Neuronal stem cell (in vitro differentiated cells): ENCODE results near the gene DNAH8.

Experiments
- DNase-seq: peaks from one replicate; pipeline ENCODE4 v3.0.0-alpha.2; 2013; ENCODE audit warnings: low spot score
- H2AFZ ChIP-seq: one replicate; pipeline ENCODE4 v1.6.1; 2013; ENCODE audit warnings: mild to moderate bottlenecking, low read length, inconsistent platforms
- H2AK5ac ChIP-seq: 2 replicates; pipeline ENCODE4 v1.6.1; 2013; ENCODE audit warnings: low read depth, mild to moderate bottlenecking, inconsistent platforms, low read length, moderate library complexity, mixed read lengths
- H2BK120ac ChIP-seq: 2 replicates; pipeline ENCODE4 v1.6.1; 2013; ENCODE audit warnings: low read depth, mild to moderate bottlenecking, inconsistent platforms, low read length, moderate library complexity, mixed read lengths
- H2BK12ac ChIP-seq: one replicate; pipeline ENCODE4 v1.6.1; 2013; ENCODE audit warnings: low read length, inconsistent platforms
- H2BK15ac ChIP-seq: 2 replicates; pipeline ENCODE4 v1.6.1; 2013; ENCODE audit warnings: mild to moderate bottlenecking, low read length, inconsistent platforms, mixed read lengths
- H2BK5ac ChIP-seq: one replicate; pipeline ENCODE4 v1.6.1; 2013; ENCODE audit warnings: inconsistent platforms, mild to moderate bottlenecking, low read length, moderate library complexity
- H3K14ac ChIP-seq: one replicate; pipeline ENCODE4 v1.6.1; 2013; ENCODE audit warnings: low read length, inconsistent platforms
- H3K18ac ChIP-seq: 2 replicates; pipeline ENCODE4 v1.6.1; 2013; ENCODE audit warnings: low read length, inconsistent platforms
- H3K23ac ChIP-seq: 2 replicates; pipeline ENCODE4 v1.6.1; 2013; ENCODE audit warnings: low read depth, mild to moderate bottlenecking, mixed read lengths, low read length, inconsistent platforms; ENCODE audit not compliant: poor library complexity
- H3K27ac ChIP-seq: replicated peaks from 3 replicates; pipeline ENCODE4 v1.5.1; 2013; ENCODE audit warnings: low read length, inconsistent platforms
- H3K27me3 ChIP-seq, 3 experiments: 2 replicates each; pipeline ENCODE4 v1.6.1; 2013; ENCODE audit warnings: low read length in 3 of 3, mild to moderate bottlenecking in 2 of 3, inconsistent platforms in 1 of 3, low read depth in 1 of 3, mixed read lengths in 1 of 3, moderate library complexity in 1 of 3; ENCODE audit not compliant: control insufficient read depth in 3 of 3, insufficient read depth in 3 of 3
- H3K36me3 ChIP-seq, 2 donors: replicated peaks in 1 of 2; 2 replicates each; pipeline ENCODE4 v1.6.1; 2013; ENCODE audit warnings: low read length in 2 of 2; ENCODE audit not compliant: control insufficient read depth in 2 of 2, insufficient read depth in 2 of 2
- H3K4ac ChIP-seq: 2 replicates; pipeline ENCODE4 v1.6.1; 2013; ENCODE audit warnings: inconsistent platforms, mild to moderate bottlenecking, low read length, moderate library complexity
- H3K4me1 ChIP-seq, 2 donors: 1 replicate in 1 of 2; 2 replicates in 1 of 2; pipeline ENCODE4 v1.6.1; 2013; ENCODE audit warnings: low read length in 2 of 2, low read depth in 1 of 2; ENCODE audit not compliant: control insufficient read depth in 2 of 2, insufficient read depth in 1 of 2
- H3K4me2 ChIP-seq: one replicate; pipeline ENCODE4 v1.6.1; 2013; ENCODE audit warnings: mild to moderate bottlenecking, low read length, inconsistent platforms; ENCODE audit not compliant: insufficient read depth, poor library complexity, severe bottlenecking
- H3K4me3 ChIP-seq, 2 donors: 2 replicates each; pipeline ENCODE4 v1.5.1; 2013; ENCODE audit warnings: low read length in 2 of 2, mild to moderate bottlenecking in 2 of 2, inconsistent platforms in 1 of 2, moderate library complexity in 1 of 2
- H3K79me1 ChIP-seq: one replicate; pipeline ENCODE4 v1.6.1; 2013; ENCODE audit warnings: low read depth, mild to moderate bottlenecking, inconsistent platforms, low read length, moderate library complexity
- H3K9ac ChIP-seq: one replicate; pipeline ENCODE4 v1.6.1; 2013; ENCODE audit warnings: mild to moderate bottlenecking, low read depth, low read length, inconsistent platforms; ENCODE audit not compliant: poor library complexity
- H3K9me3 ChIP-seq, 2 donors: replicated peaks in 1 of 2; 2 replicates each; pipeline versions ENCODE3 to v1.6.1; 2013; ENCODE audit warnings: low read length in 2 of 2, mild to moderate bottlenecking in 2 of 2, inconsistent platforms in 1 of 2, low read depth in 1 of 2, mixed read lengths in 1 of 2, moderate library complexity in 1 of 2; ENCODE audit not compliant: control insufficient read depth in 2 of 2, insufficient read depth in 1 of 2
- H4K8ac ChIP-seq: one replicate; pipeline ENCODE4 v1.6.1; 2013; ENCODE audit warnings: low read depth, mild to moderate bottlenecking, inconsistent platforms, low read length, moderate library complexity
- H4K91ac ChIP-seq: one replicate; pipeline ENCODE4 v1.6.1; 2013; ENCODE audit warnings: low read length, low read depth, mild to moderate bottlenecking, inconsistent platforms; ENCODE audit not compliant: poor library complexity
- WGBS, 2 donors: extraction: QIAGEN DNeasy Blood & Tissue Kit; methylation state at CpG; one replicate each; pipeline ENCODE4 v1.1.7; 2013; ENCODE audit warnings: missing lambda C conversion rate in 2 of 2, mixed read lengths in 1 of 2; ENCODE audit not compliant: insufficient read length in 2 of 2, insufficient replicate concordance in 1 of 2; ENCODE audit errors: extremely low coverage in 2 of 2; 5-methylcytosine and 5-hydroxymethylcytosine counted together

Gene DNAH8

DNA sequence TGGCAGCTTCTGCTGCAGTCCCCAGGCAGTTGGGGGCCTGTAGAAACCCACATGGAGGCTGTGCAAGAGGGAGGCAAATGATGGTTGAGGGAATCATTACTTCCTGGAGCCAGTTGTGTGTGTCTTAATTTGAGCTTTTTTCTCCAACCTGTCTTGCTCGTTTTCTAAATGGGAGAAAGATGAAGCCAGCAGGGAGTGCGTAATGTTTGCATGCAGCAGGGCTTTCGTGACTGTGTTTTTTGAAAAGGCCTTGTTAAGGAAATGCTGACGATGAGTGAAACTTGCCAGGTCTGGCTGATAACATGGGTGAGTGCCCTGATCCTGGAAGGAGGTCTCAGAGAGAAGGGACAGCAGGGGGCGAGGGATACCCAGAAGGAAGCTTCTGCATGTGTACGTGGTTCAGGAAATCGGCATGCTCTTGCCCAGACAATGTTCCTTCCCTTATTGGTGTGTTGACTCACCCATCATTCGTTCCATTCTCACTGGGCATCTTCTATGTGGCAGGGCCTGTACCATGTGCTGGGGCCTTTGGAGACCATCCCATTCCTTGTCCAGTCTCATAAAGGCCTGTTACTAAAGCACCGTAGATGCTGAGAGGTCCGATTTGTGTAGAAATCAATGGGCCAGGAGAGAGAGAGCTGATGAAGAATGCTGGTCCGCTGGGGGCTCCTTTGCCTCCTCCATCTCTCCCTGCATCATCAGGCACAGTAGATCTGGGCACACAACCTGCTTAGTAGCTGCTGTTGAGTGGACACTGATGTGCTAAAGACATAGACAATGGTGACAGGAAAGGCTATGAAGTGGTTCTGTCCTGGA lies 360.9 kb downstream of the DNAH8 start:
- Histone ChIP-seq H2BK12ac (no peak overlapping the region), H4K91ac (no peak overlapping the region), H2BK120ac (no peak overlapping the region), H3K14ac (no peak overlapping the region), H3K9ac (no peak overlapping the region), H3K36me3 (no peaks in the 10 kb centered on the region), H2BK5ac (no peak overlapping the region), H3K4me3 (no peak overlapping the region), H3K79me1 (no peaks in the 10 kb centered on the region), H3K4ac (no peak overlapping the region), H3K4me2 (no peak overlapping the region), H3K9me3 (no peaks in the 10 kb centered on the region), H2AFZ (no peak overlapping the region), H3K4me1 (peaks cover 4 to 8% of the 10 kb centered on the region in 2 donors), H3K27ac (no peak overlapping the region), H3K23ac (no peak overlapping the region), H2AK5ac (no peak overlapping the region), H3K27me3 (peaks cover 0 to 21% (median 0%) of the 10 kb centered on the region in 3 experiments), H2BK15ac (no peak overlapping the region), H3K18ac (no peak overlapping the region), H4K8ac (no peak overlapping the region)
- no CpG with 5 or more reads among the region's 11 CpGs for WGBS, 2 donors
- no peak for DNase-seq

GRCh38 chr6:39076623-39077535 lies 361.8 kb downstream of the DNAH8 start:
- H3K4me1 ChIP-seq = peaks cover 4 to 8% of the 10 kb centered on the region in 2 donors
- DNase-seq = no peak
- H2BK5ac ChIP-seq = no peak overlapping the region
- no peak overlapping the region for H3K4ac ChIP-seq
- no peak overlapping the region for H3K9ac ChIP-seq
- H3K27ac ChIP-seq = no peak overlapping the region
- H3K79me1 ChIP-seq = no peaks in the 10 kb centered on the region
- no CpG with 5 or more reads among the region's 9 CpGs for WGBS, 2 donors
- no peak overlapping the region for H3K4me2 ChIP-seq
- no peak overlapping the region for H3K18ac ChIP-seq
- H3K9me3 ChIP-seq = no peaks in the 10 kb centered on the region
- no peak overlapping the region for H2BK120ac ChIP-seq
- H3K14ac ChIP-seq = no peak overlapping the region
- H2BK12ac ChIP-seq = no peak overlapping the region
- H2AK5ac ChIP-seq = no peak overlapping the region
- H3K36me3 ChIP-seq = no peaks in the 10 kb centered on the region
- H2AFZ ChIP-seq = no peak overlapping the region
- no peak overlapping the region for H4K91ac ChIP-seq
- peaks cover 0 to 21% (median 0%) of the 10 kb centered on the region in 3 experiments for H3K27me3 ChIP-seq
- H3K4me3 ChIP-seq = no peak overlapping the region
- H4K8ac ChIP-seq = no peak overlapping the region
- H3K23ac ChIP-seq = no peak overlapping the region
- no peak overlapping the region for H2BK15ac ChIP-seq

- no peak overlapping the region for H3K4ac ChIP-seq
- no peak overlapping the region for H2AK5ac ChIP-seq
- no peaks in the 10 kb centered on the region for H3K36me3 ChIP-seq
- WGBS, 2 donors = no CpG with 5 or more reads among the region's 11 CpGs
- peaks cover 0 to 11% (median 0%) of the 10 kb centered on the region in 3 experiments for H3K27me3 ChIP-seq
- DNase-seq = no peak
- no peak overlapping the region for H3K27ac ChIP-seq
- H3K4me1 ChIP-seq = peaks cover 4 to 8% of the 10 kb centered on the region in 2 donors
- peak overlapping the region; percentile 67 for H3K23ac ChIP-seq
- peak overlapping the region; percentile 14 for H2BK120ac ChIP-seq
- no peaks in the 10 kb centered on the region for H3K9me3 ChIP-seq
- no peak overlapping the region for H4K91ac ChIP-seq
- H2AFZ ChIP-seq = no peak overlapping the region
- H3K18ac ChIP-seq = peak overlapping the region; percentile 17
- H2BK5ac ChIP-seq = no peak overlapping the region
- no peak overlapping the region for H4K8ac ChIP-seq
- peak overlapping the region; percentile 15 for H3K14ac ChIP-seq
- H3K4me2 ChIP-seq = no peak overlapping the region
- H3K79me1 ChIP-seq = no peaks in the 10 kb centered on the region
- H2BK15ac ChIP-seq = no peak overlapping the region
- H3K9ac ChIP-seq = no peak overlapping the region
- no peak overlapping the region for H2BK12ac ChIP-seq
- no peak overlapping the region for H3K4me3 ChIP-seq
Measured at GRCh38 chr6:39077882-39078594, 362.9 kb downstream of the DNAH8 start.
